HuH-7.5 (cell line): Measurements from ENCODE around the gene PEX16.
A peak's percentile ranks its signal among the peaks of the same experiment; 100 is the strongest.

Experiments
- DNase-seq: peaks from one replicate; pipeline ENCODE4 v3.0.0; 2011; ENCODE audit warnings: low spot score

Gene PEX16

DNA sequence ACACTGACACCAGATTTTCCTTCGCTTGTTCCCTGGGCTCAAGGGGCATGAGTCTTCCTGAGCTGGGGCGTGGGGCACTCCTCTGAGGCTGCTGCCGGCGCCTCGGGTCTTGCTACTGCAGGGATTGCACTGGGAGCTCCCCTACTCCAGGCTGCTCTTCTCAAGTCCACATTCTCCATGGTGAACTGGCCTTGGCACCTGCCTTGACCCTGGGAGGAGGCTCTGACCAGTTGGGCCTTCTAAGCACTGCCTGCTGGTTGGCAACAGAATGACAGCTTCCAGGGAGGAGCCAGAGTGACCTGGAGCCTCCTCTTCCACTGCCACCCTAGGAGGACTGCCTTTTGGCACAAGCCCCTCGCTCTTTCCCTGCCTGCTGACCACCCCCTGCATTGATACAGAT lies 20.1 kb downstream of the PEX16 start:
- DNase-seq: no peak

GRCh38 chr11:45896422-45896984 lies 21.2 kb downstream of the PEX16 start:
- no peak for DNase-seq

- no peak for DNase-seq
Observed at GRCh38 chr11:45895553-45896259, 22.0 kb downstream of the PEX16 start.

- DNase-seq: no peak
Observed at GRCh38 chr11:45894555-45895247, 23.0 kb downstream of the PEX16 start.

- DNase-seq: no peak
Observed at GRCh38 chr11:45892856-45893255, 24.8 kb downstream of the PEX16 start.

GRCh38 chr11:45890886-45891550 lies 26.7 kb downstream of the PEX16 start:
- no peak for DNase-seq

- no peak for DNase-seq
Observed at GRCh38 chr11:45889966-45890365, 27.7 kb downstream of the PEX16 start.

DNA sequence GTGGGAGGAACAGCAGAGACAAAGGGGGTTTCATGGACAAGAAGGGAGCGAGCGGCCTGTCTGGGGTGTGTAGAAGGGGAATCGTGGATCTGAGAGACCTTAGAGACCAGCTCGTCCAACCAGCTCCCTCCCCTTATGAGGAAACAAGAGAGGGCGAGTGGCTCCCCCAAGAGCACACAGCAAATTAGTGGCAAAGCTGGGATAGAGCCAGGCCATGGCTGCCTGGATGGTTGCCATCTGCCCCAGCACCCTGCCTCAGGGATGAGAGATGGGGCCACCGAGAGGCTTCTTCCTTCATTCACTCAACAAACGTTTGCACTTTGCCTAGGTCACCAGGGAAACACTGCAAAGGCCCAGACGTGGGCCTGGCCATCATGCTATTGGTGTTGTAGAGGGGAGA lies 28.1 kb downstream of the PEX16 start:
- no peak for DNase-seq

GRCh38 chr11:45887587-45887986 lies 30.1 kb downstream of the PEX16 start:
- no peak for DNase-seq

DNA sequence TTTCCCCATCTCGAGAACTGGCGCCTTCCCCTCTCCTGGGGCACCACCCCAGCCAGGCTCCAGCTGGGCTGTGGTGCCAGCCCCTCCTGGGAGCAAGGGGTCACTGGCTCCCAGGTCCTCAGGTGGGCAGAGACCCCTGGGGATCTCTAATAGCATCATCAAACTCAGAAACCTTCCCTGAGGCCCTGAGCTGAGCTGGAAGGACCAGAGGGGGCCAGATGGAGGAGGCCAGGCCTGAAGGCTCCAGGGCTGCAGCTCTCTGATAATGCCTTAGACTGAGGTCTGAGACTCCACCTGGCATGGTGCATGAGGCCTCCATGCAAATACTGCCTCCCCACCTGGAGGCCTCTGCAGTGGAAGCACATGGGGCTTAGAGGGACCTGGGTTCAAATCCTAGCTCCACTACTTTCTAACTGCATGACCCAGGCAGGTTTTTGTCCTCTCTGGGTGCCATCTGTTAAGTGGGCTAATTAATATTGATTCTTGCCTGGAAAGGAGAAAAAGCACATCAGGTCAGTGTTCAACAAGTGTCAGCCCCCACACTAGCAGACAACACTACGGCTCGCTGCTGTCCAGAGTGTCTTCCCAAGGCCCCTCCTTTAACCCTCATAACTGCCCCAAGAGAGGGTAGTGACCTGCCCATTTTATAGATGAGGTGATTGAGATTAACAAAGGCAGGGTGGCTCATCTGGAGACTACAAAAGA lies 30.7 kb downstream of the PEX16 start:
- DNase-seq: no peak

GRCh38 chr11:45885921-45886721 lies 31.6 kb downstream of the PEX16 start:
- no peak for DNase-seq

- peak; percentile 83 for DNase-seq
Observed at GRCh38 chr11:45885274-45885920, 32.3 kb downstream of the PEX16 start, which contains the start of gene MAPK8IP1. Gene MAPK8IP1, plus strand, starts transcription at chr11:45885651. Its CDS starts 170 bp downstream, at chr11:45885821.

DNA sequence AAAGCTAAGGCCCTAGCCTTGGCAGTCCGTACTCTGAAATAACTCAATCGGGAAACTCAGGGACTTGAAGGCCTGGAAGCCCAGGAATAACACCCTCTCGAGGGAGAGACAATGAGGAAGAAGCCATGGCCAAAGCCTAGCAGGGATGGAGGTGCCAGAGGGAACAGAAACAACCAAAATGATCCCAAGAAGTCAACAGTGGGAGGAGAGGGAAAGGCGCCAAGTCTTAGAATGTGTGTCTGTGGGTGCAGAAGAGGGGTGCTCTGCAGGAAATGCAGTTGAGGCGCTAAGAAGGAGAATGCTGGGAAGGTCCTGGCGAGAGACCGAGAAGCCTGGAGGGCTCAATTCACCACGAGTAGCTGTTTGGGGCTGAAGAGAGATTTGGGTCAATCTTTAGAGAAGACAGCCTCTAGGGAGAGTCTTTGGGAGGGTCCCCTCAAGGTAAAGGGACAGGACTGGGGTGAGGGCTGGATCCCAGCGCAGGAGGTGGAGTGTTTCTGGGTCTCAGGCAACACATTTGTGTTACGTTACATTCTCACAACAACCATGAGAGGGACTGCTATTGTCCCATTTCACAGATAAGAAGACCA lies 33.0 kb downstream of the PEX16 start:
- no peak for DNase-seq

DNA sequence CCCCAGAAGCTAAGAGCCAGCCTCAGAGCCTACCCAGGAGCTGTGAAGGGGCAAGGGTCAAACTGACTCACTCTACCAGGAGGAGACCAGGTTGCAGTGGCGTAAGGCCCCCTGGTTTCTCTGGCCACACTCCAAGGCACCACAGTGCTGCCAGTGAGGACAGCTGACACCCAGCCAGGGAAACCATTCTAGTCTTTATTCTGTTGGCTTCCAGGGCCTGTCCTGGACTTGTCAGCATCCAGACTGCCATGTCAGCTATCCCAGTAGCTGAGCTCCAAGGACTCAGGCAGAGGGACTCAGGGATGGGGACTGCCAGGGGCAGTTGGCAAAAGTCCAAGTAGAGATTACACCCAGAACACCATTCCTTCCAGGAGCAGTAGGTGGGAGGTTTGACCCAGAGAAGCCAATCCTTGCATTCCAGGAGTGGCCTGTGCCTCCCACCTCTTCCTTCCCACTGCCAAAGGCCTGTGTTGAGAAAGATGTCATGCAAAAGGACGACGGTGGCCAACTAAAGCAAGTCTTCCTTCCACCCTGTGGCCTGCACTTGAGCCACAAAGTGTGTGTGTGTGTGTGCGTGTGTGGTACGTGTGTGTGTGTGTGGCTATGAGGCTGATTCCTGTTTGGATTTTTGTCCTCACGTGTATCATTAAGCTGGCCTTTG lies 35.8 kb downstream of the PEX16 start:
- no peak for DNase-seq

DNA sequence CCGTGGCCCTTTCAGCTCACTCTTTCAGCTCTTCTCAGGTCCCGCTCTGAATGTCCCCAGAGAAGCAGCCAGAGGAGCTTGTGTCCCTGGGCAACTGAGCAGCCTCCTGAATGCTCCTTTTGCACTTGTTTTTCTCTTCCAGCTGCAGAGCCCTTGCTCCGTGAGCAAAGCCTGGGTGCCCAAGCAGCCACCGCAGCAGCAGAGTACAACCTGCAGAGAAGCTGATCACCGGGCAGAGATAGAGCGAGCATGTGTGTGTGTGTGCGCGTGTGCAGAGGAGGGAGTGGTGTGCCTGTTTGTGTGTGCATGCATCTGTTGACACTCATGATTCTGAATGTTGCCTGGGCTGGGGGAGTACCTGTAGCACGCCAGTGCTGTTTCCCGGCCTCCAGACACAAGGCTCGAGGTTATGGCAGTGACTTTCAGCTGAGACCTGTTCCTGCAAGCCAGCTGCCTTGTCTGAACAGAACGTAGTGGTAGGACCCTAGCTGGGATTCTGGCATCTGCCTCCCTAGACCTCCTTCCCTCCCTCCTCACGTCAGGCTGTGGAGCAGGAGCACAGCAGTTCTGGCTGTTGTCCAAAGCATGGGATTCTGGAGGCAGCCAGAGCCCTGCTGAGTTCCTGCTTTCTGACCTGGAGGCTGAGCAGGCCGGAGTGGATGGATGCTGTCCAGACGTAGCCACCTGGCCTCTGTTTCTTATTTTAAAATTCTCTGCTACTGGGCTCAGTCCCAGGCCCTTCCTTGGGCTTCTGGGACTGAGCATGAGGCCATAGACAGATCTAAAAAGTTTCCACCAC lies 36.7 kb downstream of the PEX16 start:
- no peak for DNase-seq

DNA sequence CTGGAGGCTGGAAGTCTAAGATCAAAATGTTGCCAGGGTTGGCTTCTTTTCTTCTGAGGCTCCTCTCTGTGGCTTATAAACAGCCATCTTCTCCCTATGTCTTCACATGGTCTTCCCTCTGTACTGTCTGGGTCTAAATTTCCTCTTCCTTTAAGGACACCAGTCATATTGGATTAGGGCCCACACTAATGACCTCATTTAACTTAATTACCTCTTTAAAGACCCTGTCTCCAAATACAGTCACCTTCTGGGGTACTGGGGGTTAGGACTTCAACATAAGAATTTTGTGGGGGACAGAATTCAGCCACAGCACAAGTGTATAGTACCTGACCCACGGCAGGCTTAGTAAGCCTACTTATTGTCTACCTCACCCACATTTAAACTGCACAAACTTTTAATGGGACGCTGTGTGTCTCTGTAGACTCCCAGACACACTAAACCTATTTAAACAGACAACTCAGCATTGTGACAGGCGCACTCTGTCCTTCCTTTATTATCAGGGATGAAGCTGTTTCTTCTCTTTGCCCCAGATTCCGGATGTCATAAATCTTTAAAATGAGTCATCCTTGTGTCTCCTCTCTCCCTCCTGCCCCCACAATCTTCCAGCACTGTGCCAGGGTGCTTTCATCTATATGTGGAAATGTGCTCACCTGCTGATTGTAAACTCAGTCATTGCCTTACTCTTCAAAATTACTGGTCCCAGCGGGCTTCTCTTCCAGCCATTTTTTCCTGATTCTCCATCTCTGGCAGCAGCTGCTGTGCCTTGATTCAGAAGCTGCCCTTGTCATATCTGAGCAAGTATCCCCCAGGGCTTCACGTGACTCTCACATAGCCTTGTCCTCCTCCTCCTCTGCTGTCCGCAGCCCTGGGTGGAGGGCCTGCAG lies 37.6 kb downstream of the PEX16 start:
- DNase-seq: no peak

GRCh38 chr11:45877845-45878244 lies 39.8 kb downstream of the PEX16 start:
- no peak for DNase-seq

- no peak for DNase-seq
Observed at GRCh38 chr11:45877221-45877620, 40.5 kb downstream of the PEX16 start.
